H1 (cell line): ENCODE data around the gene PDE4DIP.
"Not testable (repeated sequence)": the region's sequence is repeated elsewhere in the genome, so short reads cannot be mapped to it uniquely, and the experiment has no call there.

Experiments
- ASH2L ChIP-seq: fragments of 200-600, 300-600 bp; sonication (generic); IDR thresholded peaks from one replicate; pipeline ENCODE4 v1.7.1; 2017; ENCODE audit warnings: low read length
- CEBPB ChIP-seq: IDR thresholded peaks from 2 replicates; pipeline ENCODE4 v1.6.1; 2012; ENCODE audit warnings: low read depth, low read length
- EP300 ChIP-seq, 2 experiments: IDR thresholded peaks; 1 replicate in 1 of 2; 2 replicates in 1 of 2; pipeline ENCODE4 v1.6.1; 2011 to 2012; ENCODE audit warnings: low read depth in 2 of 2, low read length in 2 of 2, mild to moderate bottlenecking in 2 of 2, borderline replicate concordance in 1 of 2, inconsistent platforms in 1 of 2, moderate library complexity in 1 of 2
- JUN ChIP-seq: IDR thresholded peaks from 2 replicates; pipeline ENCODE4 v1.6.1; 2011; ENCODE audit warnings: low read depth, mild to moderate bottlenecking, improper control_type of control experiment, low read length
- NRF1 ChIP-seq: IDR thresholded peaks from 2 replicates; pipeline ENCODE4 v1.6.1; 2011; ENCODE audit warnings: mild to moderate bottlenecking, low read depth, low read length, improper control_type of control experiment
- POLR2AphosphoS5 ChIP-seq: IDR thresholded peaks from 2 replicates; pipeline ENCODE4 v1.6.1; 2011; ENCODE audit warnings: low read depth, low read length
- SP1 ChIP-seq: IDR thresholded peaks from 2 replicates; pipeline ENCODE4 v1.6.1; 2011; ENCODE audit warnings: low read depth, low read length
- SP2 ChIP-seq: IDR thresholded peaks from 2 replicates; pipeline ENCODE4 v1.6.1; 2012; ENCODE audit warnings: mild to moderate bottlenecking, low read length, inconsistent platforms
- TCF12 ChIP-seq: IDR thresholded peaks from 2 replicates; pipeline ENCODE4 v1.6.1; 2011; ENCODE audit warnings: low read depth, mild to moderate bottlenecking, low read length
- YY1 ChIP-seq: IDR thresholded peaks from 2 replicates; pipeline ENCODE4 v1.6.1; 2011; ENCODE audit warnings: low read depth, mild to moderate bottlenecking, low read length
- ZNF274 ChIP-seq: IDR thresholded peaks from 2 replicates; pipeline ENCODE4 v1.7.0; 2012; ENCODE audit warnings: low read length, borderline replicate concordance; ENCODE audit errors: extremely low read depth
- TF ChIP-seq, protein P1 (sequence below), 3 experiments: IDR thresholded peaks; 1 replicate in 2 of 3; 2 replicates in 1 of 3; pipeline versions ENCODE4 v1.5.1 to v1.6.1; 2011; ENCODE audit warnings: low read length in 3 of 3, mild to moderate bottlenecking in 3 of 3, inconsistent platforms in 2 of 3, low read depth in 1 of 3, moderate library complexity in 1 of 3; ENCODE audit not compliant: insufficient read depth in 1 of 3; ENCODE audit errors: control extremely low read depth in 1 of 3
- TF ChIP-seq, protein P2 (sequence below): IDR thresholded peaks from 2 replicates; pipeline ENCODE4 v1.6.1; 2012; ENCODE audit warnings: inconsistent platforms
- TF ChIP-seq, protein P3 (sequence below): IDR thresholded peaks from 2 replicates; pipeline ENCODE4 v1.6.1; 2011; ENCODE audit warnings: low read depth, mild to moderate bottlenecking, low read length; ENCODE audit not compliant: insufficient read depth

DNA sequence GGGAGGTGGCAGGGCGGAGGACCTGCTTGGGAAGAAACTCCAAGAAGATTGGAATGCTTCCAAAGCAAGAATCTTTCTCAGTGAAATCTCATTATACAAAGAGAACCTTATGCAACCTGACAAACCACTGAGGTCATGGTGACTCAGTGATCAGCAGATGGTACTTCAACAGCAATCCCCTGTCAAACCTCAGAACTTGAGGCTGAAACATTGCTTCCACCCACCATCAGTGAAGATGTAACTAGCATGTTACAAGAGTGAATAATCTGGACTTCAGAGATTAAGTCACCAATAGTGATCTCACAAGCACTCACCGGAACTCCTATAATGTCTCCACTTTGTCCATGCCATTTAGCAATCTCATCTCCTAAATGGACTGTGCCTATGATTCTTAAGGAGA, 148.1 kb downstream of the PDE4DIP start:
- TF ChIP-seq, protein P1, sequence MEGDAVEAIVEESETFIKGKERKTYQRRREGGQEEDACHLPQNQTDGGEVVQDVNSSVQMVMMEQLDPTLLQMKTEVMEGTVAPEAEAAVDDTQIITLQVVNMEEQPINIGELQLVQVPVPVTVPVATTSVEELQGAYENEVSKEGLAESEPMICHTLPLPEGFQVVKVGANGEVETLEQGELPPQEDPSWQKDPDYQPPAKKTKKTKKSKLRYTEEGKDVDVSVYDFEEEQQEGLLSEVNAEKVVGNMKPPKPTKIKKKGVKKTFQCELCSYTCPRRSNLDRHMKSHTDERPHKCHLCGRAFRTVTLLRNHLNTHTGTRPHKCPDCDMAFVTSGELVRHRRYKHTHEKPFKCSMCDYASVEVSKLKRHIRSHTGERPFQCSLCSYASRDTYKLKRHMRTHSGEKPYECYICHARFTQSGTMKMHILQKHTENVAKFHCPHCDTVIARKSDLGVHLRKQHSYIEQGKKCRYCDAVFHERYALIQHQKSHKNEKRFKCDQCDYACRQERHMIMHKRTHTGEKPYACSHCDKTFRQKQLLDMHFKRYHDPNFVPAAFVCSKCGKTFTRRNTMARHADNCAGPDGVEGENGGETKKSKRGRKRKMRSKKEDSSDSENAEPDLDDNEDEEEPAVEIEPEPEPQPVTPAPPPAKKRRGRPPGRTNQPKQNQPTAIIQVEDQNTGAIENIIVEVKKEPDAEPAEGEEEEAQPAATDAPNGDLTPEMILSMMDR (IDR thresholded peaks at IDR 0.05; ENCODE audit: control extremely low read depth in 1 of 3, insufficient read depth in 1 of 3, low read depth in 1 of 3, low read length in 3 of 3), result not testable (repeated sequence)
- not testable (repeated sequence) for TF ChIP-seq SP1; YY1; POLR2AphosphoS5; EP300 (IDR thresholded peaks at IDR 0.05; ENCODE audit: borderline replicate concordance in 1 of 2, low read depth in 2 of 2, low read length in 2 of 2); ASH2L; SP2; ZNF274; TCF12; NRF1; JUN; CEBPB
- TF ChIP-seq, protein P2, sequence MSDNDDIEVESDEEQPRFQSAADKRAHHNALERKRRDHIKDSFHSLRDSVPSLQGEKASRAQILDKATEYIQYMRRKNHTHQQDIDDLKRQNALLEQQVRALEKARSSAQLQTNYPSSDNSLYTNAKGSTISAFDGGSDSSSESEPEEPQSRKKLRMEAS, result not testable (repeated sequence)
- TF ChIP-seq, protein P3, sequence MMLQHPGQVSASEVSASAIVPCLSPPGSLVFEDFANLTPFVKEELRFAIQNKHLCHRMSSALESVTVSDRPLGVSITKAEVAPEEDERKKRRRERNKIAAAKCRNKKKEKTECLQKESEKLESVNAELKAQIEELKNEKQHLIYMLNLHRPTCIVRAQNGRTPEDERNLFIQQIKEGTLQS, result not testable (repeated sequence)
